ENCODE results near the gene INPP5J. TPM values are rescaled to one million over a fixed set of nuclear protein-coding genes. Genes with fewer than 3 reads are reported as not detected.

INPP5J gene
- total RNA-seq, 4 donors from 2014 or later: 0.26 to 3.2 (median 2.5) TPM

DNA sequence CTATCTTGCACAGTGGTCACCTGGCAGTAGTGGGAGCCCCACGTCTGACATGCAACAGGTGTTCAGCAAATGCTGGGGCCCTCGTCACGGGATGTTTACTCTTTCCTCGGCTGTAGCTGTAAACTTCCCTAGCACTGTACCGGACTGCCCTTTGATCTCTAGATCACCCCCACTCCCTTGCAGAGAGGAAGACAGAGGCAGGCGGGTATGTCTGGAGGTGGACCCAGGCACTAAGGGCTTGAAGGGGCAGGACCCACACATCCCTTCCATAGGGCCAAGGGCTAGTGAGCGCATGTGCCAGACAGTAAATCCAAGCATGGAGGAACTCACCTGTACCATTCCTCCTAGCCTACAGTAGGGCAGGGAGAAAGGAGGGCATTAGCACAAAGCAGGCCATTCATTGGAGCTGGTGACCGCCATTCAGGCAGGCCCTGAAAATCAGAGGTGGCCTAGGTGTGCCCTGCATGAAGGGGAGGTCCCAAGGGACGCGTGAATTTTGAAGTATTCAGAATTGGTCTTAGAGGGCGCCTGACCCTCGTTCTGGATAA, 43.6 kb upstream of the INPP5J start:
- no peak for DNase-seq (ENCODE audit: low spot score in 2 of 2)
- peaks cover 53% of the 10 kb centered on the region for H3K4me1 ChIP-seq

DNA sequence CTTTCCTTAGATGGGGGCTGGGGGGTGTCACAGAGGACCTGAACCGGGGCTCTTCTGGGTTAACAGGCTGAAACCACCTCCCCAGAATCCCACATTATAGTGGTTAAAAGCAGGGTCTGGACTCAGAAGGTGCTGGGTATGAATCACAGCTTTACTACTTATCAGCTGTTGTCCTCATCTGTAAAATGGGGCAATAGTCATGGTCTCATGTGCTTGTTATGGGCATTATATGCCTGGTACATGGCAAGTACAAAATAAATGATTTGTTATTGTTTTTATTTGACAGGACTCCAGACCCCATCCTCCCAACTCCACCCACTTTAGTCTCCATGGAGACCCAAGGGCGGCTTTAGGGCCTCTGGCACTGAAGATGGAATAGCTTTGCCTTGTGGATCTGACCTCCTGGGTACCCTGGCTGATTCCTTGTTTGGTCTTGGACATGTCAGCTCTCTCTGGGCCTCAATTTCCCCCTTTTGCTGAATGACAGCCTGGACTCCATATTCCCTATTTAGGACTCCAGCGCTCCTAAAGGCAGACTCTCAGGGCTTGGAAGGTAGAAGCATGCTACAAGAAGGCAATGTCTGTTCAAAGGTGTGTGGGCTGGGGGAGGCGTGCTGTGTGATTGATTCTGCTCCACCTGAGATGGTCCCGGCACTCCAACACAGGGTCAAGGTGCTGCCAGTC, 42.5 kb upstream of the INPP5J start:
- no peak for DNase-seq (ENCODE audit: low spot score in 2 of 2)
- Histone ChIP-seq H3K9me3 (no peaks in the 10 kb centered on the region), H3K4me1 (peaks cover 59% of the 10 kb centered on the region), H3K4me3 (peak overlapping the region; percentile 76), H3K27me3 (no peaks in the 10 kb centered on the region), H3K36me3 (no peaks in the 10 kb centered on the region), H3K27ac (peak overlapping the region; percentile 86)
- TF ChIP-seq EP300 (IDR thresholded peaks at IDR 0.05) (no peak), CTCF (IDR thresholded peaks at IDR 0.05) (no peak), POLR2AphosphoS5 (IDR thresholded peaks at IDR 0.05) (no peak), POLR2A (IDR thresholded peaks at IDR 0.05) (no peak)
- WGBS: 30% methylated on average over 5 of the region's 5 CpGs

More for the DNA sequence above, 43.6 kb upstream of the INPP5J start:
- no peak overlapping the region for H3K4me3 ChIP-seq
- no peaks in the 10 kb centered on the region for H3K27me3 ChIP-seq
- TF ChIP-seq POLR2AphosphoS5 (IDR thresholded peaks at IDR 0.05): no peak
- TF ChIP-seq CTCF (IDR thresholded peaks at IDR 0.05): no peak
- TF ChIP-seq EP300 (IDR thresholded peaks at IDR 0.05): no peak
- TF ChIP-seq POLR2A (IDR thresholded peaks at IDR 0.05): no peak
- no peaks in the 10 kb centered on the region for H3K36me3 ChIP-seq
- no peaks in the 10 kb centered on the region for H3K9me3 ChIP-seq
- WGBS: 90% methylated on average over 12 of the region's 12 CpGs
- no peak overlapping the region for H3K27ac ChIP-seq

GRCh38 chr22:31080848-31081649, 41.7 kb upstream of the INPP5J start, which contains the start of gene SMTN:
SMTN (plus strand) TSS chr22:31081318; CDS start chr22:31083259, 1,941 bp downstream.
- H3K9me3 ChIP-seq: no peaks in the 10 kb centered on the region
- 2% methylated on average over 24 of the region's 63 CpGs for WGBS
- no peaks in the 10 kb centered on the region for H3K27me3 ChIP-seq
- H3K27ac ChIP-seq: peak within 1 kb of the TSS; percentile 86
- peak; percentile 96 to 97 for DNase-seq (ENCODE audit: low spot score in 2 of 2)
- H3K36me3 ChIP-seq: no peaks in the 10 kb centered on the region
- H3K4me3 ChIP-seq: peak within 1 kb of the TSS; percentile 76
- TF ChIP-seq POLR2A (IDR thresholded peaks at IDR 0.05) (peak; percentile 80 to 93), POLR2AphosphoS5 (IDR thresholded peaks at IDR 0.05) (peak; percentile 56 to 65 (median 59)), EP300 (IDR thresholded peaks at IDR 0.05) (no peak), CTCF (IDR thresholded peaks at IDR 0.05) (no peak)
- H3K4me1 ChIP-seq: peaks cover 60% of the 10 kb centered on the region

DNA sequence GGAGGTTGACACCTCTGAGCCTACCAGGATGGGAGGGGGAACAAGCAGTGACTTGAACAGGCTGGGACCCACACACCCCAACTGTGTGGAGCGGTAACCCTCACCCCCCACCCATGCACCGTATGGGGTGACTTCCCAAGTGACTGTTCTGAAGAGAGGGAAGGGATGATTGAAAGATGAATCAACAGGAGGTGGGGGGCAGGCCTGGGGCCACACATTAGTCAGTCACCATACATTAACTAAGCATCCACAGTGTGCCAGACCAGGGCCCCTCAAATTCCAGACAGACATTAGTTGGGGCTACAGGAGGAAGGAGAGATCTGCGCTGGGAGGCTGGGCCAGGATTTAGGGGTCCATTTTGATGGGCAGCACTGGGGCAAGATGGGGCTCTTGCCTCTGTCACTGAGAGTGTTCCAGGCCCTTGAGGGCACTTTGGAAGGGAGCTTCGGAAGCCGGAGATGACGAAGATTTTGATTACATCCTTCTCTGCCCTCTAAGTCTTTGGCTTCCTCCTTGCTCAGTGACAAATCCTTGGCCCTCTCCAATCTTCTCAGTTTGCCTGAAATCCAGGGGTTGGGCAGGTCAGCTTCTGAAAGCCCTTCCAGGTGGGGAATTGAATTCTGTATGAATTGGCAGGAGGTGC, 40.7 kb upstream of the INPP5J start:
- Histone ChIP-seq H3K9me3 (no peaks in the 10 kb centered on the region), H3K27ac (peak overlapping the region; percentile 86), H3K27me3 (no peaks in the 10 kb centered on the region), H3K4me1 (peaks cover 67% of the 10 kb centered on the region), H3K36me3 (no peaks in the 10 kb centered on the region), H3K4me3 (peak overlapping the region; percentile 76)
- TF ChIP-seq CTCF (IDR thresholded peaks at IDR 0.05): no peak
- no peak for TF ChIP-seq EP300 (IDR thresholded peaks at IDR 0.05)
- TF ChIP-seq POLR2AphosphoS5 (IDR thresholded peaks at IDR 0.05): no peak
- no peak for TF ChIP-seq POLR2A (IDR thresholded peaks at IDR 0.05)
- peak in 1 of 2 donors; percentile 77 for DNase-seq (ENCODE audit: low spot score in 2 of 2)
- WGBS: 17% methylated on average over 6 of the region's 6 CpGs
